HG03095 (cell line): ENCODE results near the gene PHF3.
A peak's percentile ranks its signal among the peaks of the same experiment; 100 is the strongest.

Source experiments
- ATAC-seq: cut with Tn5 transposase; IDR thresholded peaks from one replicate; pipeline ENCODE4 v1.9.1; 2021; ENCODE audit warnings: moderate library complexity; ENCODE audit not compliant: unreplicated experiment

PHF3 gene

GRCh38 chr6:63644668-63645326, 9.2 kb downstream of the PHF3 start:
- ATAC-seq, result no peak

DNA sequence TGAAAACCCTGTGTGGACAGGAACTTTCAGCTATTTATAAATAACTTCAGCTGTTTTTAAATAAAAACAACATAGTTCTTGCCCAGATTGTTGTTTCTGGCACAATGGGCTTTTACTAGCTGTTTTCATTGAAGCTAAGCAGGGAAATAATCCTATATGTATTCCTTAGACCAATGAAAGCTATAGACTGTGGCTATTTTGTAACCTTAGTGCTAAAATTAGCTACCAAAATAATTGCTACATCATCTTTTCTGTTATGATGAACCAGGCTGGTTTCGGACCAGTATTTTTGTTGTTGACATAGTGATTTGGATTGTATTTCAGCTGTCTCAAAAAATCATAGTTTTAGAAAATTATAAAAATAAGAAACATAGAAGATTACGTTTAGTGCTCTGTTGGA, 13.7 kb downstream of the PHF3 start:
- no peak for ATAC-seq

DNA sequence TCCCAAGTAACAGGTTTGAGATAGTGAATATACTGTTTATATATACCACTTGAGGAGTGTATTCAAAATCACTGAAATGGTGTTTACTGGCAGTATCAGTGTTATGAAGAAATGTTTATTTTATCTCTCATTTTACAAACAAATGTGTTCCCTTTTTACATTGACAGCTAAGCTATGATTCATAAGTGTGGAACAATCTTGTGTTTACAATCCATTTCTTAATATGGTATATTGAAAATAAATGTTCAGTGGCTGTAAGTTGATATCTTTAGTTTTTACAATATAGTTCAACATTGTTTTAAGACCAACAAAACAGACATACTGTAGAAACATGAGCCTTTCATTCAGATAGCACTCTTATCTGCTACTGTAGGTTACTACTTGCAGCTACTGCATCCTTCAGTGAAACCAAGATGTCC, 14.3 kb downstream of the PHF3 start:
- ATAC-seq, result no peak

DNA sequence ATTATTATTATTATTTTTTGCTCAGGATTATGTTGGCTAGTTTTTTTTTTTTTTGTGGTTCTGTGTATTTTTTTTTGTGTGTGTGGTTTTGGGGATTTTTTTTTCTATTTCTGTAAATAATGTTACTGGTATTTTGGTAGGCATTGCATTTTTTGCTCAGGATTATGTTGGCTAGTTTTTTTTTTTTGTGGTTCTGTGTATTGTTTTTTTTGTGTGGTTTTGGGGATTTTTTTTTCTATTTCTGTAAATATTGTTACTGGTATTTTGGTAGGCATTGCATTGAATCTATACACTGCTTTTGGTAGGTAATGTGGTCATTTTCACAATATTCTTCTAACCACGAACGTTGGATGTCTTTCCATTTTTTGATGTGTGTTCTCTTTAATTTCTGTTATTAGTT, 17.4 kb downstream of the PHF3 start:
- ATAC-seq, result no peak

GRCh38 chr6:63660757-63661156, 25.2 kb downstream of the PHF3 start:
- ATAC-seq, result no peak

DNA sequence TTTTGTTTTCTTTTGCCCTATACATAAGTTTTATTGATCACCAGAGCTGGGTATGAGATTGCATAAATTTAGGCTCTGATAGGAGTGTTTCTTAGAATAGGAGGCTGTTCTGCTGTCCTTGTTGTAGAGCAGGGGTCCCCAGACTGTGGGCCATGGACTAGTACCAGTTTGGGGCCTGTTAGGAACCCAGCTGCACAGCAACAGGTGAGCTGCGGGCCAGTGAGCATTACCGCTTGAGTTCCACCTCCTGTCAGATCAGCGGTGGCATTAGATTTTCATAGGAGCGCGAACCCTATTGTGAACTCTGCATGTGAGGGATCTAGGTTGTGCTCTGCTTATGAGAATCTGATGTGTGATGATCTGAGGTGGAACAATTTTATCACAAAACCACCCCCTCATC, 26.2 kb downstream of the PHF3 start:
- no peak for ATAC-seq

GRCh38 chr6:63663147-63663955, 27.7 kb downstream of the PHF3 start:
- ATAC-seq, result no peak

DNA sequence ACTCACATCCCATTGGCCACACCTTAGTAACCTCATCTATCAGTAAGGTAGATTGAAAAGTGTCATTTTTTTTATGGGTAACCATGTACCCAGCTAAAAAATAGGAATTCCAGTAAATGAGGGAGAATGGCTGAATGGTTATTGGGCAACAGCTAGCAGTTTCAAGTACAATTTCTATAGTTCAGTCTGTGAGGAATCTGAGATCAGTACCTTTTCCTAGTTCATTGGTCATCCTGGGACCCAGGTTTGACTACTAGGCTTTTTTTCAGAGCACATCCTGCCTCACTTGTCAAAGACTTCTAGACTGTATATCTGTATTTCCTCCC, 28.3 kb downstream of the PHF3 start:
- ATAC-seq, result no peak

DNA sequence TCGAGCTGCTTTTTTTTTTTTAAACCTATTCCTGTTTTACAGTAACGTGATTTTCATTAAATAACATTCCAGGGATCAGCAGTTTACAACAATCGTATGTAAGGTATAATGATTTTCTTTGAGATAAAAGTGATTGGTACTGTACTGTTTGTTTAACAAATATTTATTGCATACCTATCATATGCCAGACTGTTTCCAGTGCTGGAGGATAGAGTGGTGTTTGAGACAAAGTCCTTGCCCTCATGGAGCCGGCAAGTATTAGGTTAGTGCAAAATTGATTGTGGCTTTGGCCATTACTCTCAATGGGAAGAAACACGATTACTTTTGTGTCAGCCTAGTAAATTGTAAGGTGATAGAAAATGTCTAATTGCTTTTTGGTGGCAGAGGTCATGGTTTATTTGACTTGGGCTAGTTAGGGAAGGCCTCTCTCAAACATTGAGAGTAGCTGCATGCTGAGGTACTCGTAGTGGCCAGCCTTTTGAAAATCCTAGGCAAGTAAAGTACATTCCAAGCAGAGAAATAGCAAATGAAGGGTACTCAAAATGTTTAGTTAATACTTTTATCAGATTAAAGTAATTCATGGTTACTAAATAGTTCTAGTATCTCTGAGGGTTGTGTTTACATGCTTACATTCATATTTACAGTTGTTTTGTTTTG, 35.6 kb downstream of the PHF3 start:
- no peak for ATAC-seq

- ATAC-seq, result no peak
Observed at GRCh38 chr6:63672582-63673129, 37.1 kb downstream of the PHF3 start.

- no peak for ATAC-seq
Observed at GRCh38 chr6:63673692-63674091, 38.1 kb downstream of the PHF3 start.

- no peak for ATAC-seq
Observed at GRCh38 chr6:63674635-63675034, 39.0 kb downstream of the PHF3 start.

- no peak for ATAC-seq
Observed at GRCh38 chr6:63675138-63675537, 39.5 kb downstream of the PHF3 start.

GRCh38 chr6:63676412-63677114, 41.0 kb downstream of the PHF3 start:
- ATAC-seq, result no peak

GRCh38 chr6:63677282-63677681, 41.7 kb downstream of the PHF3 start:
- ATAC-seq, result no peak

DNA sequence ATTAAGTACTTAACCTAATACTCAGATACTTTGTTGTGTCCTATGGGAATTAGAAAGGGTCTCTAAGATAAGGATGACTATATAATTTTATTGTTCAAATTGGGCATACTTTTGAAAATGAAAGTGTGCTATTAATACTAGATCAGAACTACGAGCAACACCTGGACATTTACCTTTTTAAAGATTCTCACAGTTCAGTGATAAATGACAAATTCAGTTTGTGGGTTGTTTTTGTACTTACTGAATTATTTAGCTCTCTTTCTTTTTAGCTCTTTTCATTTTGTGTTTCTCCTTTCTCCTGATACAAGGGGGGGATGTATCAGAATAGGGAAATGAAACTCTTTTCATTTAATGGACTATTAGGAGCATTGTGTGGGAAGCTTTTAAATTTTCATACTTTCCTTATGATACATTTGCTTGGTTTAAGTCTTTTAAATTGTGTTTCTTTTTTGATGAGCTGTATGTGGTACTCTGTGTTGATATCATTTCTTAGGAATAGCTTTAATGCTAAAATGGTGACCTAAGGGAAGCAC, 47.5 kb downstream of the PHF3 start:
- ATAC-seq, result no peak

GRCh38 chr6:63685446-63686379, 50.1 kb downstream of the PHF3 start:
- ATAC-seq, result peak; percentile 95

- ATAC-seq, result no peak
Observed at GRCh38 chr6:63689421-63689820, 53.8 kb downstream of the PHF3 start.

DNA sequence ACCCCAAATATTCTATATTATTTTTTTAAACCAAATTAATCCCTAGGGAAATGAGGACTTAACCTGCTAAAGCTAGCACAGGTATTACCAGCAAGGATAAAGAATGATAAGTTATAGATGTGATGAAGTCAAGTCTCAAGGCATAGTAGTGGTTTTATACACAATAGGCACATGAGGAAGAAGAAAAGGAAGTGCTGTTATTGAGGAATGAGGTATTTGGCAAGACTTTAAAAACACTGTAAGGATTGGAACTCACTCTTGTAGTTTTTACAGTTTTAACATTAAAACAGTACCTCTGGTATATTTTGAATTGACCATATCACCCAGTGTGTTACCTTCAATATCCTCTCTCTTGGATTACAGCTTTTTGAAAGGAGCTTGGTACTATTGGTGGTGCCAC, 54.6 kb downstream of the PHF3 start:
- no peak for ATAC-seq

- ATAC-seq, result no peak
Observed at GRCh38 chr6:63705707-63706106, 70.1 kb downstream of the PHF3 start.
